Activated B cell treated with CpG ODN at 0.5 μM for 24 hours (primary cell): ENCODE data around the gene CD4. TPM values are rescaled to one million over a fixed set of nuclear protein-coding genes. Genes with fewer than 3 reads are reported as not detected.
A peak's percentile ranks its signal among the peaks of the same experiment; 100 is the strongest.

Source experiments
- ATAC-seq: fragments of 200-7000 bp; cut with Tn5 transposase; one replicate; pipeline ENCODE4 v1.10.0; 2021; ENCODE audit warnings: low read depth, mild to moderate bottlenecking, moderate library complexity
- CTCF ChIA-PET: fragments of 350-600 bp; sonication (Branson Sonifier 250); formaldehyde crosslinking; loops from one replicate; lab custom pipeline; 2021; ENCODE audit warnings: antibody characterized with exemption; lab: Charles Lee
- POLR2A ChIA-PET: fragments of 350-600 bp; sonication (Branson Sonifier 250); formaldehyde crosslinking; loops from one replicate; lab custom pipeline; 2021; ENCODE audit warnings: antibody characterized with exemption; lab: Charles Lee
- DNase-seq: peaks from one replicate; pipeline ENCODE4 v3.0.0; 2022
- H3K27ac Mint-ChIP-seq: one replicate; pipeline ENCODE4 v1.8.0; 2020; ENCODE audit warnings: mixed read lengths
- H3K27me3 Mint-ChIP-seq: one replicate; pipeline ENCODE4 v1.8.0; 2021; ENCODE audit warnings: mixed read lengths
- H3K36me3 Mint-ChIP-seq: one replicate; pipeline ENCODE4 v1.8.0; 2021; ENCODE audit warnings: low read depth, mixed read lengths
- H3K4me1 Mint-ChIP-seq: one replicate; pipeline ENCODE4 v1.8.0; 2021; ENCODE audit warnings: mixed read lengths
- H3K4me3 Mint-ChIP-seq: one replicate; pipeline ENCODE4 v1.8.0; 2020; ENCODE audit warnings: mild to moderate bottlenecking, mixed read lengths
- H3K9me3 Mint-ChIP-seq: one replicate; pipeline ENCODE4 v1.8.0; 2020; ENCODE audit warnings: mixed read lengths
- intact Hi-C: fragments of 100-400 bp; cut with micrococcal nuclease; formaldehyde crosslinking; loops from one replicate; pipeline ENCODE4 v1.15.1; 2024
- total RNA-seq: library from RNA; stranded (reverse); gene quantifications from 2 replicates; pipeline ENCODE4 v1.2.3, GENCODE V29; 2022
- TF ChIP-seq, protein P1 (sequence below): fragments of 200-600 bp; IDR thresholded peaks from one replicate; pipeline ENCODE4 v1.8.0; 2022; ENCODE audit warnings: antibody characterized with exemption, mild to moderate bottlenecking

CD4 gene
- total RNA-seq, 1 donor from 2014 or later = 0.22 TPM

DNA sequence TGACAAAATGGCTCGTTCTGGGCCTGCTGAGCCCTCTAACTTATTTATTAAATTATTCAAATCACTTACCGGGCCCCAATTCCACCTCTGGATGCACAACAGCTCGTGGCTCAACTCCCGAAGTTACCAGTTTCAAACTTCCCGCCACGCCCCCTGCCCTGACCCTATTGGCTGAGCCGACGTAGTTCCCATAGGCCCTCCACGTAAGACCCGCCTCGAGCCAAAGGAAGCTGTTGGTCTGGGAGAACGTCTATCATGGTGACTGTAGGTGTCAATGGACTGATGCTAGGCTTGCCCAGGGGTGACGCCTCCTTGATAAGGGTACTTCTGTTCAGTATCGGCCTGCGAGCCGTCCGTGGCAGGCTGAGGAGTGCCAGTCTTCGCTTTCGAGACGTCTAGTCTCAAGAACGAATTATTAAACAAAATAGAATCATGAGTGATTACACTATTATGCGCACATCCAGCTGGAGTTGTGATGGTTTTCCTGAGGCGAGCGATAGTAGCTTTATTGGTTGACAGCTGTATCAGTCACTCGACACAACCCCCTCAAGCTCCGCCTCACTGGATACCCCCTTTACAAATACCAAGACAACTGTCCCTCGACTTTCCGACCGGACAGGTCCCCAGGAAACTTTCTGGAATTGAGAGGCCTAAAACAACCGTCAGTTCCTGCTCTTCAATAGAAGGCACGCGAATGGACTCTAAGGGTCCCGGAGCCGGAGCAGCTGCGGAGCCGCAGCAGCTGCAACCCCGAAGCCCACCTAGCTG lies 62.0 kb downstream of the CD4 start, which contains the start of gene CDCA3:
TSS of gene CDCA3 (minus strand) at position 134 of the 768 bp plus-strand sequence. CDS start 334 bp downstream, outside the sequence.
- TF ChIP-seq, protein P1, sequence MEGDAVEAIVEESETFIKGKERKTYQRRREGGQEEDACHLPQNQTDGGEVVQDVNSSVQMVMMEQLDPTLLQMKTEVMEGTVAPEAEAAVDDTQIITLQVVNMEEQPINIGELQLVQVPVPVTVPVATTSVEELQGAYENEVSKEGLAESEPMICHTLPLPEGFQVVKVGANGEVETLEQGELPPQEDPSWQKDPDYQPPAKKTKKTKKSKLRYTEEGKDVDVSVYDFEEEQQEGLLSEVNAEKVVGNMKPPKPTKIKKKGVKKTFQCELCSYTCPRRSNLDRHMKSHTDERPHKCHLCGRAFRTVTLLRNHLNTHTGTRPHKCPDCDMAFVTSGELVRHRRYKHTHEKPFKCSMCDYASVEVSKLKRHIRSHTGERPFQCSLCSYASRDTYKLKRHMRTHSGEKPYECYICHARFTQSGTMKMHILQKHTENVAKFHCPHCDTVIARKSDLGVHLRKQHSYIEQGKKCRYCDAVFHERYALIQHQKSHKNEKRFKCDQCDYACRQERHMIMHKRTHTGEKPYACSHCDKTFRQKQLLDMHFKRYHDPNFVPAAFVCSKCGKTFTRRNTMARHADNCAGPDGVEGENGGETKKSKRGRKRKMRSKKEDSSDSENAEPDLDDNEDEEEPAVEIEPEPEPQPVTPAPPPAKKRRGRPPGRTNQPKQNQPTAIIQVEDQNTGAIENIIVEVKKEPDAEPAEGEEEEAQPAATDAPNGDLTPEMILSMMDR = no peak
- Mint-ChIP-seq H3K27ac (peak within 1 kb of the TSS; percentile 99), H3K36me3 (peaks cover 22% of the 10 kb centered on the region), H3K27me3 (no peaks in the 10 kb centered on the region), H3K9me3 (no peaks in the 10 kb centered on the region), H3K4me1 (peaks cover 30% of the 10 kb centered on the region), H3K4me3 (peak within 1 kb of the TSS; percentile 100)
- POLR2A ChIA-PET = interaction anchor here (0.5 to 7.5 kb wide), 33 partner anchors 9 to 994 kb away, joined by 3 to 190 read pairs (median 6); partner anchors contain the start of genes C12orf57, C1RL, COPS7A and GAPDH
- ATAC-seq (peak; percentile 51), DNase-seq (peak; percentile 76)
- CTCF ChIA-PET = interaction anchor here (0.8 to 4.0 kb wide), 6 partner anchors 16 to 281 kb away, joined by 3 to 34 read pairs (median 9); partner anchors contain the start of genes MLF2, SPSB2 and TPI1
- intact Hi-C loops = loop anchor here (1.0 to 5.0 kb wide), 9 partner anchors 23 to 1231 kb away; partner anchors contain the start of genes C1RL, CHD4, LPAR5 and LPCAT3

DNA sequence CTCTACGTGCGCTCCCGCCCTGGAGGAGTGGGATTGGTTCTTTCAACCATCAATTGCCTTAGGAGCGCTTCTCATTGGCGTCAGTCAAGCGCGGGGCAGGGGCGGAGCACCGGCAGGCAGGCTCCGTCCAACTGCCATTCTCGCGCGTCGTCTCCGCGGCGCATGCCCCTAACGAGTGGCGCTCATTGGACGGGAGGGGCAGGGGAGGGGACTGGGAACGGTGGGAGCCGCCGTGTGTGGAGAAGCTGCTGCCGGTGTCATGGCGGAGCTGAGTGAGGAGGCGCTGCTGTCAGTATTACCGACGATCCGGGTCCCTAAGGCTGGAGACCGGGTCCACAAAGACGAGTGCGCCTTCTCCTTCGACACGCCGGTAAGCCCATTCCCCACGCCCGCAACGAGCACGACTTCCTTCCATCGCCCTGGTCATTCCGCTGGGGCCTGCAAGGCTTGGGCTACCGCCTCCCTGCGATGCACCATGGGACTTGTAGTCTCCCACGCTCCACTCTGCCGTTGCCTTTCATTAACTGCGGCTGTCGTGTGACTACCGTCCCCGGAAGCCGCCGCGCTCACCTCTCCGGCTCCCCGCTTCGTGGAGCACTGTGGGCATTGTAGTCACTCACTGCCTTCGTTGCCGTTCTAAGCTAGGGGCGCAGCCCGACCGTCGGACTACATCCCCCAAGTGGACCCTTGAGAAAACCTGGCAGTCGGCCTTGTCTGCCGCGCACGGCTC lies 62.8 kb downstream of the CD4 start, which contains the start of gene USP5:
TSS of gene USP5 (plus strand) at position 230 of the 730 bp plus-strand sequence. CDS start at position 260, 30 bp downstream.
- DNase-seq = peak; percentile 91

DNA sequence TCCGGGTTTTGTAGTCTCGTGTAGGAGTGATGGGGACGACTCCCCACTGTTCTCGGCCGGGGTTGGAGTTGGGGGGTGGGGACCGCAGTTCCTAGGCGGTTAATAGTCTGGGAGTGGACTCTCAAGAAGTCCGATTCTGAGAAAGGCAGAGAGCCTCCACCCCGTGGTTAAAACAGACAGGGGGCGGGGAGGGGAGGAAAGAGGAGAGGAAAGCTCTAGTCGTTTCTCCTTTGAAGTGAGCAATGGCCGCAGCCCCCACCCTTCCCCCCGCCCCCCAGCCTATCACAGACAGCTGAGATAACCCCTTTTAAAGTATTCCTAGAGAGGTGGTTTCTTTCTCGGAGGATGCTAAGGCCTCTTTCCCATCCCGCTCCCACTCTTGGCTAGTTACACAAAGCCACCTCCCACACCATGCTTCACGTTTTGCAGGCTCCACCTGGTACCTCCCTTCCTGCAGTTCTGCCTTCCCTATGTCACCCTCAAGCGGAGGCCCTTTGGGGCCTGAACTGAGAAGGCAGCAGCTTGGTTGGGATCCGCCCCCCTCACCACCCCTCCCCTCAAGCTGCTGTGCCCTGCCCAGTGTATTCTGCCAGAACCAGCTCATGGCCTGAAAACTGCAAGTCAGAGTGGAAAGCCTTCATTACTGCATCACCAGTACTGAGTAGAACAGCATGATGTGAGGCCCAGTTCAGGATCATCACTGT lies 63.5 kb downstream of the CD4 start:
- peak overlapping the region; percentile 100 for H3K4me3 Mint-ChIP-seq
- H3K9me3 Mint-ChIP-seq = no peaks in the 10 kb centered on the region
- no peak for ATAC-seq
- H3K27ac Mint-ChIP-seq = peak overlapping the region; percentile 99
- CTCF ChIA-PET = interaction anchor here (1.7 to 4.0 kb wide), 4 partner anchors 15 to 38 kb away, joined by 8 to 34 read pairs (median 17); partner anchors contain the start of genes SPSB2 and TPI1
- TF ChIP-seq, protein P1 = no peak
- peaks cover 30% of the 10 kb centered on the region for H3K4me1 Mint-ChIP-seq
- intact Hi-C loops = loop anchor here (1.0 to 5.0 kb wide), 15 partner anchors 14 to 1229 kb away; partner anchors contain the start of genes C1RL, COPS7A, EMG1 and ING4
- no peaks in the 10 kb centered on the region for H3K27me3 Mint-ChIP-seq
- DNase-seq = no peak
- POLR2A ChIA-PET = interaction anchor here (0.6 to 7.5 kb wide), 26 partner anchors 9 to 402 kb away, joined by 3 to 190 read pairs (median 9); partner anchors contain the start of genes C12orf57, C1RL, COPS7A and GAPDH
- H3K36me3 Mint-ChIP-seq = peaks cover 35% of the 10 kb centered on the region

More for the DNA sequence above, 62.8 kb downstream of the CD4 start, which contains the start of gene USP5:
- intact Hi-C loops = loop anchor here (1.0 to 5.0 kb wide), 19 partner anchors 15 to 1230 kb away; partner anchors contain the start of genes C1RL, CHD4, COPS7A and EMG1
- ATAC-seq = peak; percentile 78
- H3K36me3 Mint-ChIP-seq = peaks cover 29% of the 10 kb centered on the region
- ChIA-PET CTCF (interaction anchor here (0.8 to 4.0 kb wide), 7 partner anchors 16 to 281 kb away, joined by 3 to 34 read pairs (median 8); partner anchors contain the start of genes MLF2, SPSB2 and TPI1), POLR2A (interaction anchor here (0.6 to 7.5 kb wide), 36 partner anchors 9 to 994 kb away, joined by 3 to 190 read pairs (median 6); partner anchors contain the start of genes C12orf57, C1RL, COPS7A and GAPDH)
- H3K27me3 Mint-ChIP-seq = no peaks in the 10 kb centered on the region
- H3K4me3 Mint-ChIP-seq = peak within 1 kb of the TSS; percentile 100
- H3K4me1 Mint-ChIP-seq = peaks cover 30% of the 10 kb centered on the region
- H3K27ac Mint-ChIP-seq = peak within 1 kb of the TSS; percentile 99
- H3K9me3 Mint-ChIP-seq = no peaks in the 10 kb centered on the region
- TF ChIP-seq, protein P1 = no peak

DNA sequence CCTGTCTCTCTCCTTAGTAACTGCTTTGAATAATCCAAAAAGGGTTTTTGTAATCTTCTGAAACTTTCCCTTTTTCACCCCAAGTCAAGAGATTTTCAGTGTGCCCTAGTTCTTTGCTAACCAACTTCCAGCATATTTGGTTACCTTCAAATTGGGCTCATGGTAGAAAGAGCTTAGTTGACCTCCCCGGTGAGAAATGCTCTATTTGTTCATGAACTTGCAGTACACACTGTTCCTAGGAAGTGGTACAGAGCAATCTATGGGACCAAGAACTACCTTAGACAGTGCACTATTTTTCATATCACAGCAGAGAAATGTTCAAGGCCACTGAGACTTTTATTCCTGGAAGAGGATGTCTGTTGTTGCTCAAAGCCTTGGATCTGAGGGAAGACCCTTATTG lies 64.3 kb downstream of the CD4 start:
- ATAC-seq (no peak), DNase-seq (no peak)
- intact Hi-C loops = loop anchor here (5.0 kb wide), 5 partner anchors 216 to 1229 kb away; partner anchors contain the start of genes C1RL, LPAR5, NECAP1 and NOP2
- H3K27ac Mint-ChIP-seq = peak overlapping the region; percentile 99
- H3K9me3 Mint-ChIP-seq = no peaks in the 10 kb centered on the region
- peak overlapping the region; percentile 100 for H3K4me3 Mint-ChIP-seq
- ChIA-PET CTCF (interaction anchor here (1.7 to 4.0 kb wide), 3 partner anchors 15 to 37 kb away, joined by 8 to 34 read pairs (median 12); partner anchors contain the start of gene TPI1), POLR2A (interaction anchor here (3.0 to 7.5 kb wide), 4 partner anchors 16 to 164 kb away, joined by 37 to 190 read pairs (median 52); partner anchors contain the start of genes C12orf57, MLF2, RNU7-1 and SPSB2)
- no peaks in the 10 kb centered on the region for H3K27me3 Mint-ChIP-seq
- TF ChIP-seq, protein P1 = no peak
- peaks cover 26% of the 10 kb centered on the region for H3K4me1 Mint-ChIP-seq
- H3K36me3 Mint-ChIP-seq = peaks cover 43% of the 10 kb centered on the region
